Endodermal cell (in vitro differentiated cells): ENCODE results near the gene EPN3. TPM values are rescaled to one million over a fixed set of nuclear protein-coding genes. Genes with fewer than 3 reads are reported as not detected.

Experiments
- DNase-seq: peaks from one replicate; pipeline ENCODE4 v3.0.0-alpha.2; 2017
- H3K27ac ChIP-seq: 2 replicates; pipeline ENCODE4 v1.5.1; 2013; ENCODE audit warnings: mild to moderate bottlenecking, low read depth, low read length, moderate library complexity
- H3K27me3 ChIP-seq: 2 replicates; pipeline ENCODE4 v1.6.1; 2013; ENCODE audit warnings: mild to moderate bottlenecking, low read length, moderate library complexity; ENCODE audit not compliant: insufficient read depth, control insufficient read depth, poor library complexity, severe bottlenecking
- H3K36me3 ChIP-seq: 2 replicates; pipeline ENCODE4 v1.7.0; 2013; ENCODE audit warnings: mild to moderate bottlenecking, low read length, moderate library complexity; ENCODE audit not compliant: control insufficient read depth, insufficient read depth
- H3K4me1 ChIP-seq: one replicate; pipeline ENCODE4 v1.7.0; 2013; ENCODE audit warnings: low read length; ENCODE audit not compliant: control insufficient read depth, insufficient read depth
- H3K4me3 ChIP-seq: 2 replicates; pipeline ENCODE4 v1.5.1; 2013; ENCODE audit warnings: mild to moderate bottlenecking, low read length, moderate library complexity
- H3K9ac ChIP-seq: 2 replicates; pipeline ENCODE4 v1.6.1; 2013; ENCODE audit warnings: mild to moderate bottlenecking, low read length, moderate library complexity; ENCODE audit not compliant: poor library complexity, severe bottlenecking; ENCODE audit errors: extremely low read depth
- H3K9me3 ChIP-seq: 2 replicates; pipeline ENCODE4 v1.6.1; 2013; ENCODE audit warnings: mild to moderate bottlenecking, low read length, moderate library complexity; ENCODE audit not compliant: control insufficient read depth
- H3K27ac Mint-ChIP-seq: 2 replicates; pipeline ENCODE4 v1.8.0; 2020; ENCODE audit warnings: mixed read lengths
- H3K27me3 Mint-ChIP-seq: 2 replicates; pipeline ENCODE4 v1.8.0; 2021; ENCODE audit warnings: mild to moderate bottlenecking, mixed read lengths; ENCODE audit not compliant: insufficient read depth
- H3K36me3 Mint-ChIP-seq: 2 replicates; pipeline ENCODE4 v1.8.0; 2020; ENCODE audit warnings: low read depth, mixed read lengths
- H3K4me1 Mint-ChIP-seq: 2 replicates; pipeline ENCODE4 v1.8.0; 2020; ENCODE audit warnings: mixed read lengths
- H3K4me3 Mint-ChIP-seq: 2 replicates; pipeline ENCODE4 v1.8.0; 2020; ENCODE audit warnings: mild to moderate bottlenecking, moderate library complexity, mixed read lengths
- H3K9me3 Mint-ChIP-seq: 2 replicates; pipeline ENCODE4 v1.8.0; 2020; ENCODE audit warnings: mild to moderate bottlenecking, mixed read lengths
- CTCF ChIP-seq: fragments of 200-600 bp; sonication (generic); conservative IDR thresholded peaks from 2 replicates; pipeline ENCODE4 v1.5.0; 2021; ENCODE audit warnings: antibody characterized with exemption, mild to moderate bottlenecking
- WGBS, 2 experiments: methylation state at CpG; one replicate each; pipeline versions ENCODE4 v1.1.5 to v1.1.7; 2013; ENCODE audit warnings: missing lambda C conversion rate in 2 of 2, mixed read lengths in 1 of 2; ENCODE audit not compliant: insufficient coverage in 1 of 2, insufficient read length in 1 of 2; 5-methylcytosine and 5-hydroxymethylcytosine counted together
- total RNA-seq, 2 donors: library from RNA; stranded (reverse); fragmentation: NEBNext Ultra II Directional in 1 of 2; extraction: Animal tissue kit (Norgen Biotek cat#: 25700) in 1 of 2; gene quantifications; 2 replicates in 1 of 2; 3 replicates in 1 of 2; pipeline ENCODE4 v1.2.1, GENCODE V29; 2021

EPN3 gene
- total RNA-seq, 2 donors from 2014 or later, result 0.66 TPM; not detected in 1

DNA sequence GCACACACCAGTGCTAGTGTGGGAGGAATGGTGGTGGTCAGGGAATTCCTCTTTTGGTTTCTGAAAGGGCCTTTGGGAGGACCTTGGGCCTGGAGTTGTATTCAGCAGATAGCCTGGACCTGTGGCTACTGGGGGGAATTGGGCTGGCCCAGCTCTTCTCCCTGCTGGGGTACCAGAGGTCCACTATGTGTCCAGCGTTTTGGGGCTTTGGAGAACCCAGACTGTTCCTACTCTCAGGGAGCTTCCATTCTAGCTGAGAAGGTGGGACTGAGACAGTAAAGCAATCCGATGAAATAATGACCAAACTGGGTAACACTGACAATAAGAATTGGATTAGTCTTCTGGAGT lies 2.4 kb downstream of the EPN3 start:
- H3K9me3 Mint-ChIP-seq, result no peaks in the 10 kb centered on the region
- no peak overlapping the region for H3K4me3 ChIP-seq
- H3K36me3 ChIP-seq, result no peaks in the 10 kb centered on the region
- H3K27me3 Mint-ChIP-seq, result peaks cover 60% of the 10 kb centered on the region
- H3K27ac Mint-ChIP-seq, result no peak overlapping the region
- no peaks in the 10 kb centered on the region for H3K36me3 Mint-ChIP-seq
- H3K4me1 ChIP-seq, result peaks cover 3% of the 10 kb centered on the region
- H3K9ac ChIP-seq, result no peak overlapping the region
- H3K4me3 Mint-ChIP-seq, result no peak overlapping the region
- 88 to 90% methylated on average over 2 of the region's 2 CpGs for WGBS, 2 experiments
- peaks cover 45% of the 10 kb centered on the region for H3K27me3 ChIP-seq
- H3K4me1 Mint-ChIP-seq, result peaks cover 14% of the 10 kb centered on the region
- H3K27ac ChIP-seq, result no peak overlapping the region
- no peak for DNase-seq
- TF ChIP-seq CTCF, result no peak
- no peaks in the 10 kb centered on the region for H3K9me3 ChIP-seq

DNA sequence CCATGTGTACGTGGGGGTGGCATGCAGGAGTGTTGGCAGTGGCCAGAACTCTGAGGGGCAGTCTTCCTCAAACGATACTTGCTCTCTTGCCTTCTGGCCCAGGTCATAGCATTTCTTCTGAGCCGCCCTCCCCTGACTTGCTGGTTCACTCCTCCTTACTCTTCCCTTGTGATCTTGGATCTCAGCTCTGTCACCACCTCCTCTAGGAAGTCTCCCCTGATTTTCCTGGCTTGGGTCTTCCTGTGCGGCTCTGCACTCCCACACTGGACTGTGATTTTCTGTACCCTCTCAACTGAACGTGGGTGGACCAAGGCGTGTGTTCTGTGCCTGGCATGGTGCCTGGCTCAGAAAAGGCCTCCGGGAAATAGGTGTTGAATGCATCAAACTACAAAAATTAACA lies 2.9 kb downstream of the EPN3 start:
- no peak for DNase-seq
- Histone ChIP-seq H3K4me1 (peaks cover 3% of the 10 kb centered on the region), H3K36me3 (no peaks in the 10 kb centered on the region), H3K9ac (no peak overlapping the region), H3K27me3 (peaks cover 45% of the 10 kb centered on the region), H3K9me3 (no peaks in the 10 kb centered on the region), H3K27ac (no peak overlapping the region), H3K4me3 (no peak overlapping the region)
- no peaks in the 10 kb centered on the region for H3K9me3 Mint-ChIP-seq
- no peak for TF ChIP-seq CTCF
- H3K36me3 Mint-ChIP-seq, result no peaks in the 10 kb centered on the region
- 91 to 100% methylated on average over 3 to 7 of the region's 7 CpGs for WGBS, 2 experiments
- no peak overlapping the region for H3K27ac Mint-ChIP-seq
- peaks cover 59% of the 10 kb centered on the region for H3K27me3 Mint-ChIP-seq
- H3K4me3 Mint-ChIP-seq, result no peak overlapping the region
- H3K4me1 Mint-ChIP-seq, result peaks cover 14% of the 10 kb centered on the region

DNA sequence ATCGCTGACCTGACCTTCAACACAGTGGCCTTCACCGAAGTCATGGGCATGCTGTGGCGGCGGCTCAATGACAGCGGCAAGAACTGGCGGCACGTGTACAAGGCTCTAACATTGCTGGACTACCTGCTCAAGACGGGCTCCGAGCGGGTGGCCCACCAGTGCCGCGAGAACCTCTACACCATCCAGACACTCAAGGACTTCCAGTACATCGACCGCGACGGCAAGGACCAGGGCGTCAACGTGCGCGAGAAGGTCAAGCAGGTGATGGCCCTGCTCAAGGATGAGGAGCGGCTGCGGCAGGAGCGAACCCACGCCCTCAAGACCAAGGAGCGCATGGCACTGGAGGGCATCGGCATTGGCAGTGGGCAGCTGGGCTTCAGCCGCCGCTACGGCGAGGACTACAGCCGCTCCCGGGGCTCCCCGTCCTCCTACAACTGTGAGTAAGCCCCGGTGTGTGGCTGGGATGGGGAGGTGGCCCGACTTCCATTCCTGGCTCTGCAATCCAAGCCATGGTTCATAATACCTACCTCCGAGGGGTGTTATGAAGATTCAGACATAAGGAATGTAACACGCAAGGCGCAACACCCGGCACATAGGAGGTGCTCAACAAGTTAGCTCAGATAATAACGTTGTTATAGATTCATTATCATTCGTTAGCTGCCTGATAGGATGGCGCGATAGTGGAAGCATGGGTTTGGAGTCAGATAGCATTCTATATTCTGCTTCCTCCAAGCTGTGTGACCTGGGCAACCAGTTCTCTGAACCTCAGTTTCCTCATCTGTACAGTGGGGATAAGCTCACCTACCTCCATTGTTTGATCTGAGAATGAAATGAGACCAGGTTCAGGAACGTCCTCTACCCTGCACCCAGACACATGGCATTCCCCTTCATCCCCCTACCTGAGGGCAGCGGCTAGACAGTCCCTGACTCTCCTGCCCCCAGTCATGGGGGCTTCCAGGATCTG lies 4.4 kb downstream of the EPN3 start:
- H3K4me3 Mint-ChIP-seq, result no peak overlapping the region
- peaks cover 3% of the 10 kb centered on the region for H3K4me1 ChIP-seq

More for the DNA sequence above, 4.4 kb downstream of the EPN3 start:
- Histone ChIP-seq H3K36me3 (no peaks in the 10 kb centered on the region), H3K4me3 (no peak overlapping the region), H3K9me3 (no peaks in the 10 kb centered on the region), H3K27ac (no peak overlapping the region), H3K9ac (no peak overlapping the region), H3K27me3 (peaks cover 36% of the 10 kb centered on the region)
- TF ChIP-seq CTCF, result no peak
- no peak overlapping the region for H3K27ac Mint-ChIP-seq
- peaks cover 16% of the 10 kb centered on the region for H3K4me1 Mint-ChIP-seq
- no peaks in the 10 kb centered on the region for H3K9me3 Mint-ChIP-seq
- WGBS, 2 experiments, result 94 to 97% methylated on average over 44 to 45 of the region's 45 CpGs
- peaks cover 48% of the 10 kb centered on the region for H3K27me3 Mint-ChIP-seq
- no peaks in the 10 kb centered on the region for H3K36me3 Mint-ChIP-seq
- no peak for DNase-seq
